SH-SY5Y (cell line): Measurements from ENCODE around the gene CYP4B1.

ENCODE experiments used
- GATA2 ChIP-seq: IDR thresholded peaks from 2 replicates; pipeline ENCODE4 v1.6.1; 2011; ENCODE audit warnings: mild to moderate bottlenecking, low read depth, low read length
- GATA3 ChIP-seq: IDR thresholded peaks from 2 replicates; pipeline ENCODE4 v1.6.1; 2011; ENCODE audit warnings: low read depth, mild to moderate bottlenecking, low read length, moderate library complexity

GRCh38 chr1:46797696-46798470, 963 bp upstream of the CYP4B1 start:
- no peak for TF ChIP-seq GATA3
- TF ChIP-seq GATA2: no peak
